Fibroblast of pulmonary artery (primary cell): ENCODE data around the gene TPT1.

Source experiments
- DNase-seq: peaks from one replicate; pipeline ENCODE4 v3.0.0-alpha.2; 2010; ENCODE audit warnings: low read depth
- H3K4me3 ChIP-seq: replicated peaks from 2 replicates; pipeline ENCODE4 v1.5.1; 2011; ENCODE audit warnings: low read depth, mild to moderate bottlenecking, control low read depth, low read length, moderate library complexity
- CTCF ChIP-seq: IDR thresholded peaks from 2 replicates; pipeline ENCODE4 v1.5.1; 2011; ENCODE audit warnings: mild to moderate bottlenecking, control low read depth, low read length, inconsistent platforms; ENCODE audit errors: missing control alignments

The TPT1 gene

GRCh38 chr13:45332036-45332830 lies 8.8 kb downstream of the TPT1 start:
- no peak overlapping the region for H3K4me3 ChIP-seq
- DNase-seq = peak; percentile 99
- no peak for TF ChIP-seq CTCF

- no peak for DNase-seq
Observed at GRCh38 chr13:45331692-45332035, 9.3 kb downstream of the TPT1 start.

GRCh38 chr13:45331123-45331619 lies 9.8 kb downstream of the TPT1 start:
- DNase-seq = no peak
- no peak for TF ChIP-seq CTCF
- H3K4me3 ChIP-seq = no peak overlapping the region

More at GRCh38 chr13:45331692-45332035, 9.3 kb downstream of the TPT1 start:
- H3K4me3 ChIP-seq = no peak overlapping the region
- TF ChIP-seq CTCF = no peak

- peak; percentile 88 for DNase-seq
- no peak for TF ChIP-seq CTCF
- no peak overlapping the region for H3K4me3 ChIP-seq
Observed at GRCh38 chr13:45328661-45329111, 12.3 kb downstream of the TPT1 start.

GRCh38 chr13:45327253-45327955 lies 13.6 kb downstream of the TPT1 start:
- no peak for DNase-seq
- H3K4me3 ChIP-seq = no peak overlapping the region
- TF ChIP-seq CTCF = no peak

GRCh38 chr13:45325806-45326205 lies 15.2 kb downstream of the TPT1 start:
- H3K4me3 ChIP-seq = no peak overlapping the region
- peak; percentile 85 for DNase-seq
- TF ChIP-seq CTCF = peak; percentile 3
